Upper lobe of left lung (tissue), 4 donors: ENCODE results near the gene LTO1.

Experiments
- EP300 ChIP-seq, 4 donors: sonication (generic); formaldehyde crosslinking; IDR thresholded peaks; one replicate each; pipeline ENCODE4 v1.5.1; 2017; ENCODE audit warnings: antibody characterized with exemption in 4 of 4, control low read depth in 2 of 4
- POLR2A ChIP-seq, 4 donors: fragments of 450-650 bp; IDR thresholded peaks; one replicate each; pipeline ENCODE4 v1.5.1; 2016 to 2017; ENCODE audit warnings: antibody characterized with exemption in 4 of 4, mild to moderate bottlenecking in 2 of 4
- POLR2AphosphoS5 ChIP-seq, 2 donors: sonication (generic); formaldehyde crosslinking; IDR thresholded peaks; one replicate each; pipeline ENCODE4 v1.5.1; 2017; ENCODE audit warnings: antibody characterized with exemption in 2 of 2
- TF ChIP-seq, protein P1 (sequence below), 6 experiments: fragments of 450-650 bp in 4 of 6; fragments of 200-600 bp in 2 of 6; sonication (generic) in 2 of 6; IDR thresholded peaks; one replicate each; pipeline ENCODE4 v1.5.1; 2016 to 2019; ENCODE audit warnings: antibody characterized with exemption in 6 of 6

DNA sequence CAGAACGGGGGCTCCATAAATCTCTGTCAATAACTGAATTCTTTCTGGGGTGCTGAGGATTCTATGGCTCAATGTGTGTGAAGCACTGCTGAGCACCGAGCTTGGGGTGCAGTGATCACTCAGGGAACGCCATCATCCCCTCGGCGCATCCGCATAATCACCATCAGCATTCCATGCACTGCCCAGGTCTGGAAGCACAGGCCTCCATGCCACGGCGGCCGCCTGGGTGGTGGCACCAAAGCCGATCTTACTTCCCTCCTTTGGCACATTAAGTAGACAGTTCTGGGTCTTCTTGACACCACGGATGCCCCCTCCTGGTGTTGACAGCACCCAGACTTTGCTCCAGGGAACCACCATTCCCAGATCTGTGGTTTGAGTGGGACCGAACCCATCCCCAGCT, 15.6 kb downstream of the LTO1 start:
- TF ChIP-seq POLR2AphosphoS5 (IDR thresholded peaks at IDR 0.05): no peak
- TF ChIP-seq, protein P1, sequence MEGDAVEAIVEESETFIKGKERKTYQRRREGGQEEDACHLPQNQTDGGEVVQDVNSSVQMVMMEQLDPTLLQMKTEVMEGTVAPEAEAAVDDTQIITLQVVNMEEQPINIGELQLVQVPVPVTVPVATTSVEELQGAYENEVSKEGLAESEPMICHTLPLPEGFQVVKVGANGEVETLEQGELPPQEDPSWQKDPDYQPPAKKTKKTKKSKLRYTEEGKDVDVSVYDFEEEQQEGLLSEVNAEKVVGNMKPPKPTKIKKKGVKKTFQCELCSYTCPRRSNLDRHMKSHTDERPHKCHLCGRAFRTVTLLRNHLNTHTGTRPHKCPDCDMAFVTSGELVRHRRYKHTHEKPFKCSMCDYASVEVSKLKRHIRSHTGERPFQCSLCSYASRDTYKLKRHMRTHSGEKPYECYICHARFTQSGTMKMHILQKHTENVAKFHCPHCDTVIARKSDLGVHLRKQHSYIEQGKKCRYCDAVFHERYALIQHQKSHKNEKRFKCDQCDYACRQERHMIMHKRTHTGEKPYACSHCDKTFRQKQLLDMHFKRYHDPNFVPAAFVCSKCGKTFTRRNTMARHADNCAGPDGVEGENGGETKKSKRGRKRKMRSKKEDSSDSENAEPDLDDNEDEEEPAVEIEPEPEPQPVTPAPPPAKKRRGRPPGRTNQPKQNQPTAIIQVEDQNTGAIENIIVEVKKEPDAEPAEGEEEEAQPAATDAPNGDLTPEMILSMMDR (IDR thresholded peaks at IDR 0.05): no peak
- TF ChIP-seq POLR2A (IDR thresholded peaks at IDR 0.05): no peak
- no peak for TF ChIP-seq EP300 (IDR thresholded peaks at IDR 0.05)
